Transverse colon (tissue), 4 donors: ENCODE measurements around the gene GPC6. TPM values are rescaled to one million over a fixed set of nuclear protein-coding genes. Genes with fewer than 3 reads are reported as not detected.

Experiments used
- DNase-seq: peaks from one replicate; pipeline ENCODE4 v3.0.0-alpha.2; 2019
- H3K27ac ChIP-seq, 4 donors: fragments of 200-600 bp; sonication (generic); 2 replicates each; pipeline ENCODE4 v1.5.1; 2016 to 2018; ENCODE audit warnings: inconsistent platforms in 4 of 4
- H3K27me3 ChIP-seq: fragments of 200-600 bp; sonication (generic); 2 replicates; pipeline ENCODE4 v1.5.1; 2017; ENCODE audit warnings: inconsistent platforms
- H3K36me3 ChIP-seq, 4 donors: fragments of 200-600 bp; sonication (generic); 2 replicates each; pipeline ENCODE4 v1.5.1; 2017 to 2019; ENCODE audit warnings: inconsistent platforms in 4 of 4
- H3K4me1 ChIP-seq, 4 donors: fragments of 200-600 bp; sonication (generic); 2 replicates each; pipeline ENCODE4 v1.5.1; 2017 to 2020; ENCODE audit warnings: inconsistent platforms in 4 of 4
- H3K4me3 ChIP-seq, 4 donors: fragments of 200-600 bp; sonication (generic); 1 replicate in 1 of 4; 2 replicates in 3 of 4; pipeline versions ENCODE4 v1.5.1 to v1.6.1; 2017 to 2019; ENCODE audit warnings: inconsistent platforms in 4 of 4
- H3K9me3 ChIP-seq, 2 donors: fragments of 200-600 bp; sonication (generic); 2 replicates each; pipeline ENCODE4 v1.5.1; 2017 to 2019; ENCODE audit warnings: inconsistent platforms in 2 of 2
- CTCF ChIP-seq, 5 experiments: fragments of 200-600 bp in 3 of 5; fragments of 450-650 bp in 2 of 5; sonication (generic) in 3 of 5; IDR thresholded peaks; 1 replicate in 2 of 5; 2 replicates in 3 of 5; pipeline ENCODE4 v1.5.1; 2016 to 2017; ENCODE audit warnings: antibody characterized with exemption in 5 of 5, inconsistent platforms in 3 of 5, mild to moderate bottlenecking in 2 of 5, moderate library complexity in 1 of 5
- EP300 ChIP-seq: sonication (generic); formaldehyde crosslinking; IDR thresholded peaks from one replicate; pipeline ENCODE4 v1.6.1; 2017; ENCODE audit warnings: antibody characterized with exemption, low read depth
- POLR2A ChIP-seq: fragments of 450-650 bp; IDR thresholded peaks from one replicate; pipeline ENCODE4 v1.6.1; 2016; ENCODE audit warnings: antibody characterized with exemption, mild to moderate bottlenecking, moderate library complexity
- POLR2AphosphoS5 ChIP-seq, 3 donors: sonication (generic); formaldehyde crosslinking; IDR thresholded peaks; one replicate each; pipeline ENCODE4 v1.6.1; 2016; ENCODE audit warnings: antibody characterized with exemption in 3 of 3
- WGBS, 2 donors: methylation state at CpG; one replicate each; pipeline ENCODE4 v1.1.5; 2018; ENCODE audit warnings: low coverage in 1 of 2; 5-methylcytosine and 5-hydroxymethylcytosine counted together
- in situ Hi-C, 4 donors: fragments of 200-750 bp; cut with MboI; loops; one replicate each; pipeline versions ENCODE4 v1.15.0 to v1.15.1; 2017; ENCODE audit warnings: low sequenced_read_pairs in 3 of 4, low pct_ligation_motif_present in 1 of 4, low pct_unique_long_range_greater_than_20kb in 1 of 4
- intact Hi-C: fragments of 100-400 bp; cut with DNase I; formaldehyde crosslinking; loops from one replicate; pipeline ENCODE4 v1.15.1; 2023; ENCODE audit warnings: low total_unique reads
- total RNA-seq, 4 donors: library from RNA; depleted of rRNA; stranded (reverse); fragments of >200 nt; gene quantifications; one replicate each; pipeline ENCODE4 v1.1.0, GENCODE V29; 2016

GPC6 gene
- total RNA-seq, 4 donors from 2014 or later, result 0.75 to 5.7 (median 4.0) TPM

- no peak for TF ChIP-seq POLR2A
- no peak for TF ChIP-seq POLR2AphosphoS5 (IDR thresholded peaks at IDR 0.05)
- no peak for TF ChIP-seq CTCF (IDR thresholded peaks at IDR 0.05)
- TF ChIP-seq EP300, result no peak
- 34 to 45% methylated on average over 1 of the region's 1 CpG for WGBS, 2 donors
- Histone ChIP-seq H3K9me3 (no peaks in the 10 kb centered on the region), H3K27ac (no peak overlapping the region), H3K4me3 (no peak overlapping the region), H3K4me1 (peaks cover 0 to 14% (median 4%) of the 10 kb centered on the region in 4 donors), H3K36me3 (no peaks in the 10 kb centered on the region), H3K27me3 (no peaks in the 10 kb centered on the region)
- intact Hi-C loops (no loop called here), in situ Hi-C loops (no loop called here)
- no peak for DNase-seq
These were observed 1078.9 kb downstream of the GPC6 start for GRCh38 chr13:94305463-94305862.

GRCh38 chr13:94305934-94306333 lies 1079.3 kb downstream of the GPC6 start:
- DNase-seq, result no peak
- no peak overlapping the region for H3K27ac ChIP-seq
- intact Hi-C loops (no loop called here), in situ Hi-C loops (no loop called here)
- H3K27me3 ChIP-seq, result no peaks in the 10 kb centered on the region
- peaks cover 0 to 14% (median 4%) of the 10 kb centered on the region in 4 donors for H3K4me1 ChIP-seq
- H3K4me3 ChIP-seq, result no peak overlapping the region
- no peaks in the 10 kb centered on the region for H3K36me3 ChIP-seq
- 77 to 86% methylated on average over 1 to 4 of the region's 4 CpGs for WGBS, 2 donors
- H3K9me3 ChIP-seq, result no peaks in the 10 kb centered on the region
- no peak for TF ChIP-seq POLR2A
- TF ChIP-seq CTCF (IDR thresholded peaks at IDR 0.05), result no peak
- no peak for TF ChIP-seq POLR2AphosphoS5 (IDR thresholded peaks at IDR 0.05)
- TF ChIP-seq EP300, result no peak

GRCh38 chr13:94308832-94309231 lies 1082.2 kb downstream of the GPC6 start:
- Histone ChIP-seq H3K4me3 (no peak overlapping the region), H3K27ac (no peak overlapping the region), H3K4me1 (peaks cover 0 to 14% (median 4%) of the 10 kb centered on the region in 4 donors), H3K36me3 (no peaks in the 10 kb centered on the region), H3K27me3 (no peaks in the 10 kb centered on the region), H3K9me3 (no peaks in the 10 kb centered on the region)
- intact Hi-C loops (no loop called here), in situ Hi-C loops (no loop called here)
- whole genome bisulfite sequencing, 2 donors, result 57 to 81% methylated on average over 1 to 4 of the region's 4 CpGs
- no peak for DNase-seq
- TF ChIP-seq CTCF (IDR thresholded peaks at IDR 0.05), result no peak
- TF ChIP-seq EP300, result no peak
- no peak for TF ChIP-seq POLR2A
- no peak for TF ChIP-seq POLR2AphosphoS5 (IDR thresholded peaks at IDR 0.05)

- intact Hi-C loops (no loop called here), in situ Hi-C loops (no loop called here)
- no peaks in the 10 kb centered on the region for H3K9me3 ChIP-seq
- TF ChIP-seq POLR2A (no peak), EP300 (no peak), CTCF (IDR thresholded peaks at IDR 0.05) (no peak), POLR2AphosphoS5 (IDR thresholded peaks at IDR 0.05) (no peak)
- H3K4me3 ChIP-seq, result no peak overlapping the region
- peak overlapping the region in 2 of 4 donors; percentile 13 to 37 for H3K27ac ChIP-seq
- H3K36me3 ChIP-seq, result no peaks in the 10 kb centered on the region
- peaks cover 0 to 14% (median 4%) of the 10 kb centered on the region in 4 donors for H3K4me1 ChIP-seq
- WGBS, 2 donors, result 71 to 91% methylated on average over 1 to 3 of the region's 3 CpGs
- no peak for DNase-seq
- H3K27me3 ChIP-seq, result no peaks in the 10 kb centered on the region
These were observed 1083.0 kb downstream of the GPC6 start for GRCh38 chr13:94309576-94309975.
